ENCODE data around the gene FAM131B.
"Not testable (repeated sequence)": the region's sequence is repeated elsewhere in the genome, so short reads cannot be mapped to it uniquely, and the experiment has no call there.

FAM131B gene

GRCh38 chr7:143406002-143406357 lies 43.5 kb upstream of the FAM131B start:
- no peaks in the 10 kb centered on the region for H4K20me1 ChIP-seq
- TF ChIP-seq Cebpa-rat (IDR thresholded peaks at IDR 0.05), result no peak
- no peak overlapping the region for H3K27ac ChIP-seq
- H3K9ac ChIP-seq, result no peak overlapping the region
- no peaks in the 10 kb centered on the region for H3K36me3 ChIP-seq
- peaks cover 0 to 12% (median 0%) of the 10 kb centered on the region in 11 experiments; a peak in 5 of 22 replicates for H3K27me3 ChIP-seq
- 0 out of 22 replicates have a peak, but pooled peaks cover 0 to 4% (median 0%) of the 10 kb centered on the region in 11 experiments for H3K9me3 ChIP-seq (replicated peaks in 1 of 11)
- no peak overlapping the region for H3K4me3 ChIP-seq
- peak overlapping the region in 4 of 11 experiments; percentile 88 to 99 (median 96); a peak in 9 of 22 replicates for H3K4me2 ChIP-seq
- peaks cover 22 to 62% (median 43%) of the 10 kb centered on the region in 10 experiments for H3K4me1 ChIP-seq

GRCh38 chr7:143405173-143406001 lies 42.9 kb upstream of the FAM131B start:
- Histone ChIP-seq H3K4me3 (no peak overlapping the region), H3K36me3 (no peaks in the 10 kb centered on the region), H3K27me3 (peaks cover 0 to 12% (median 0%) of the 10 kb centered on the region in 11 experiments; a peak in 5 of 22 replicates), H3K4me1 (peaks cover 17 to 56% (median 38%) of the 10 kb centered on the region in 10 experiments), H3K9me3 (replicated peaks in 1 of 11) (0 out of 22 replicates have a peak, but pooled peaks cover 0 to 4% (median 0%) of the 10 kb centered on the region in 11 experiments), H3K27ac (no peak overlapping the region), H4K20me1 (no peaks in the 10 kb centered on the region), H3K4me2 (peak overlapping the region in 4 of 11 experiments; percentile 88 to 99 (median 96); a peak in 7 of 22 replicates), H3K9ac (no peak overlapping the region)
- TF ChIP-seq Cebpa-rat (IDR thresholded peaks at IDR 0.05), result no peak

GRCh38 chr7:143402233-143402632 lies 39.7 kb upstream of the FAM131B start:
- not testable (repeated sequence) for H3K27ac ChIP-seq; H3K36me3 ChIP-seq; H4K20me1 ChIP-seq; H3K27me3 ChIP-seq; H3K9me3 ChIP-seq (replicated peaks in 1 of 11); H3K9ac ChIP-seq; H3K4me3 ChIP-seq; H3K4me2 ChIP-seq
- peaks cover 0 to 28% (median 10%) of the 10 kb centered on the region in 10 experiments; a peak in 16 of 20 replicates for H3K4me1 ChIP-seq

- no peak overlapping the region for H3K9ac ChIP-seq
- H3K27me3 ChIP-seq, result no peaks in the 10 kb centered on the region
- no peaks in the 10 kb centered on the region for H3K9me3 ChIP-seq (replicated peaks in 1 of 11)
- no peak overlapping the region for H3K27ac ChIP-seq
- peaks cover 0 to 18% (median 4%) of the 10 kb centered on the region in 10 experiments; a peak in 12 of 20 replicates for H3K4me1 ChIP-seq
- TF ChIP-seq Cebpa-rat (IDR thresholded peaks at IDR 0.05), result no peak
- H3K36me3 ChIP-seq, result no peaks in the 10 kb centered on the region
- peaks cover 0 to 5% (median 0%) of the 10 kb centered on the region in 11 experiments; a peak in 1 of 22 replicates for H4K20me1 ChIP-seq
- H3K4me3 ChIP-seq, result no peak overlapping the region
- no peak overlapping the region for H3K4me2 ChIP-seq
Measured at GRCh38 chr7:143401265-143401664, 38.8 kb upstream of the FAM131B start.

- no peaks in the 10 kb centered on the region for H3K27me3 ChIP-seq
- TF ChIP-seq Cebpa-rat (IDR thresholded peaks at IDR 0.05), result no peak
- no peak overlapping the region for H3K4me3 ChIP-seq
- H3K4me1 ChIP-seq, result peaks cover 10 to 22% (median 16%) of the 10 kb centered on the region in 10 experiments
- H3K9me3 ChIP-seq (replicated peaks in 1 of 11), result no peaks in the 10 kb centered on the region
- H3K9ac ChIP-seq, result no peak overlapping the region
- H3K36me3 ChIP-seq, result no peaks in the 10 kb centered on the region
- no peak overlapping the region for H3K4me2 ChIP-seq
- H4K20me1 ChIP-seq, result peaks cover 0 to 20% (median 5%) of the 10 kb centered on the region in 11 experiments; a peak in 11 of 22 replicates
- H3K27ac ChIP-seq, result no peak overlapping the region
Measured at GRCh38 chr7:143399642-143400041, 37.1 kb upstream of the FAM131B start.

- peaks cover 12 to 26% (median 21%) of the 10 kb centered on the region in 10 experiments for H3K4me1 ChIP-seq
- TF ChIP-seq Cebpa-rat (IDR thresholded peaks at IDR 0.05), result no peak
- H3K9ac ChIP-seq, result no peak overlapping the region
- no peaks in the 10 kb centered on the region for H3K36me3 ChIP-seq
- H3K27ac ChIP-seq, result no peak overlapping the region
- H3K4me2 ChIP-seq, result no peak overlapping the region
- H4K20me1 ChIP-seq, result peaks cover 0 to 25% (median 5%) of the 10 kb centered on the region in 11 experiments; a peak in 12 of 22 replicates
- H3K4me3 ChIP-seq, result no peak overlapping the region
- H3K27me3 ChIP-seq, result no peaks in the 10 kb centered on the region
- H3K9me3 ChIP-seq (replicated peaks in 1 of 11), result no peaks in the 10 kb centered on the region
Measured at GRCh38 chr7:143399151-143399550, 36.6 kb upstream of the FAM131B start.

GRCh38 chr7:143398616-143399015 lies 36.1 kb upstream of the FAM131B start:
- TF ChIP-seq Cebpa-rat (IDR thresholded peaks at IDR 0.05), result no peak
- no peak overlapping the region for H3K4me2 ChIP-seq
- H3K36me3 ChIP-seq, result peaks cover 0 to under 1% (median 0%) of the 10 kb centered on the region in 11 experiments; a peak in 1 of 22 replicates
- H3K4me1 ChIP-seq, result peaks cover 12 to 30% (median 24%) of the 10 kb centered on the region in 10 experiments; a peak in 19 of 20 replicates
- no peak overlapping the region for H3K4me3 ChIP-seq
- no peaks in the 10 kb centered on the region for H3K9me3 ChIP-seq (replicated peaks in 1 of 11)
- H3K9ac ChIP-seq, result no peak overlapping the region
- no peak overlapping the region for H3K27ac ChIP-seq
- no peaks in the 10 kb centered on the region for H3K27me3 ChIP-seq
- peaks cover 0 to 31% (median 6%) of the 10 kb centered on the region in 11 experiments; a peak in 16 of 22 replicates for H4K20me1 ChIP-seq

- Histone ChIP-seq H3K9ac (no peak overlapping the region), H3K4me2 (no peak overlapping the region), H3K9me3 (replicated peaks in 1 of 11) (no peaks in the 10 kb centered on the region), H3K36me3 (peaks cover 0 to 7% (median 1%) of the 10 kb centered on the region in 11 experiments; a peak in 10 of 22 replicates), H3K4me1 (peaks cover 12 to 37% (median 29%) of the 10 kb centered on the region in 10 experiments; a peak in 19 of 20 replicates), H3K27me3 (no peaks in the 10 kb centered on the region), H3K27ac (no peak overlapping the region), H3K4me3 (no peak overlapping the region), H4K20me1 (peaks cover 0 to 38% (median 13%) of the 10 kb centered on the region in 11 experiments; a peak in 18 of 22 replicates)
- TF ChIP-seq Cebpa-rat (IDR thresholded peaks at IDR 0.05), result no peak
Measured at GRCh38 chr7:143397710-143398530, 35.4 kb upstream of the FAM131B start.
